Stimulated activated CD8-positive, alpha-beta memory T cell treated with anti-CD3 and anti-CD28 coated beads, Interleukin-7, amount 100 ng/mL, for 4 hours (primary cell): Measurements from ENCODE around the gene MARVELD2.
"Not testable (repeated sequence)": the region's sequence is repeated elsewhere in the genome, so short reads cannot be mapped to it uniquely, and the experiment has no call there.

ENCODE experiments used
- DNase-seq, 2 donors: peaks; one replicate each; pipeline ENCODE4 v3.0.0-alpha.2; 2020; ENCODE audit warnings: low read depth in 2 of 2

The MARVELD2 gene

DNA sequence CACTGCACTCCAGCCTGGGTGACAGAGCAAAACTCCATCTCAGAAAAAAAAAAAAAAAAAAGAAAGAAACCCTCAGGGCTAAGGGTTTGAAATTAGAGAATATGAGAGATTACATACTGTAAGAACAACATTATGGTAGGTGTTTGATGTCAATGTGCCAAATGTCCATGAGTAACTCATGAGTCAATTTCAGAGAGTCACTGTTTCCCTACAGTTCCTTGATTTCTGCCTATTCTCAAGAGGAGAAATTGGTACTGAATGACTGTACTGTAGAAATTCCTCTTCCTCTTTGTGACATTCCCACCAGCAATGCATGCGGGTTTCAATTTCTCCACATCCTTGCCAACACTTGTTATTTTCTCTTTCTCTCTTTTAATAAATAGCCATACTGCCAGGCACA is 35.2 kb downstream of the MARVELD2 start:
- no peak for DNase-seq

- not testable (repeated sequence) for DNase-seq
Observed at GRCh38 chr5:69450527-69450926, 35.6 kb downstream of the MARVELD2 start.

GRCh38 chr5:69451941-69452647 is 37.2 kb downstream of the MARVELD2 start:
- no peak for DNase-seq

DNA sequence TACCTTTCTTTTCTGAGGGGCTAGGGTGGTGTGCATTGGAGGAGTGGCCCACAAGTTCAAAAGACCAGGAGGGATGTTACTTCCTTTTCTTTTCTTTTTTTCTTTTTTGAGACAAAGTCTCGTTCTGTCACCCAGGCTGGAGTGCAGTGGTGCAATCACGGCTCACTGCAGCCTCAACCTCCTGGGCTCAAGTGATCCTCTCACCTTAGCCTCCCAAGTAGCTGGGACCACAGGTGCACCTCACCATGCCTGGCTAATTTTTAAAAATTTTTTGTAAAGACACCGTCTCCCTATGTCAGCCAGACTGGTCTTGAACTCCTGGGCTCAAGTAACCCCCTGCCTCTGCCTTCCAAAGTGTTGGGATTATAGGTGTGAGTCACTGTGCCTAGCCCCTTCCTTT is 38.6 kb downstream of the MARVELD2 start:
- not testable (repeated sequence) for DNase-seq

DNA sequence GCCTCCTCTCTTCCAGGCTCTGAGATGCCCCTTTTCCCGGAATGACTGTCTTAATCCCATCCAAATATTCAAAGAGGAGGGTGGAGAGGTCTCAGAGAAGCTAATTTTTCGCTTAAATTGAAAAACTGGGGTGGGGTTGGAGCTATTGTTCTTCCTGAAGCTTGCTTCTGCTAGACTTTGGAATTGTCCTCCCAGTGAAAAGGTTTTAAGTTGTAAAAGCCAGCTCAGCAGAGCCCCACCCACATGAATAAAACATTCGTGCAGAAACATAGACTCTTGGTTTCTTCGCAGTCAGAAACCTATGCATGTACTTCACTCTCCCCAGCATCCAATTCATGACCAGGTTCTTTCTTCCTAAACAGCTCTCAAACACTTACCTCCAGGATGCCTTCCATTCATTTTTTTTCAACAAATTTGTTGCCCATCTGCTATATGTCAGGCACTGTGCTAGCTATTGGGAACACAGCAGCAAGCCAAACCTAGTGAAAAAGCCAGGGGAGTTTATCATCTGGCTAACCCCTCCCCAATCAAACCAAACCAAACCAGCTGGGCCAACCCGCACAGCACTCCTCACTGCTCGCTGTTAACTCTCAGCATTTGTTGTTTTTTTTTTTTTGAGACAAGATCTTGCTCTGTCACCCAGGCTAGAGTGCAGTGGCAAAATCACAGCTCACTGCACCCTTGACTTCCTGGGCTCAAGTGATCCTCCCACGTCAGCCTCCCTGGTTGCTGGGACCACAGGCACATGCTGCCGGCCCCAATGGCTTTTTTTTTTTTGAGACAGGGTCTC is 39.7 kb downstream of the MARVELD2 start:
- DNase-seq: no peak

- not testable (repeated sequence) for DNase-seq
Observed at GRCh38 chr5:69455428-69455988, 40.6 kb downstream of the MARVELD2 start.

GRCh38 chr5:69462170-69462569 is 47.3 kb downstream of the MARVELD2 start:
- DNase-seq: no peak

GRCh38 chr5:69466375-69466774 is 51.5 kb downstream of the MARVELD2 start:
- not testable (repeated sequence) for DNase-seq

GRCh38 chr5:69467442-69468225 is 52.7 kb downstream of the MARVELD2 start:
- no peak for DNase-seq

- no peak for DNase-seq
Observed at GRCh38 chr5:69468631-69469030, 53.7 kb downstream of the MARVELD2 start.

GRCh38 chr5:69471516-69471915 is 56.6 kb downstream of the MARVELD2 start:
- not testable (repeated sequence) for DNase-seq

DNA sequence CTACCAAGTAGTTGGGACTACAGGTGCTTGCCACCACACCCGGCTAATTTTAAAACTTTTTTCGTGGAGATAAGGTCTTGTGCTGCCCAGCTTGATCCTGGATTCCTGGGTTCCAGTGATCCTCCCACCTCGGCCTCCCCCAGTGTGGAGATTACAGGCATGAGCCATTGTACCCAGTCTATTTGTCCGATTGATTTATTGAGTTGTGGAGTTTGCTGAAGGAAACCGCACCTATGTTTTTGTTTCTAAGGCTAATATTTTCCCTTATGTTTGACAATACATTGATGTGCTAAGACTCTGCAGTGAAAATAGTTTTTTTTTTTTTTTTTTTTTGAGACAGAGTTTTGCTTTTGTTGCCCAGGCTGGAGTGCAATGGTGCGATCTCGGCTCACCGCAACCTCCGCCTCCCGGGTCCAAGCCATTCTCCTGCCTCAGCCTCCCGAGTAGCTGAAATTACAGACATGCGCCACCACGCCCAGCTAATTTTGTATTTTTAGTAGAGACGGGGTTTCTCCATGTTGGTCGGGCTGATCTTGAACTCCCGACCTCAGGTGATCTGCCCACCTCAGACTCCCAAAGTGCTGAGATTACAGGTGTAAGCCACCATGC is 57.7 kb downstream of the MARVELD2 start:
- DNase-seq: not testable (repeated sequence)

DNA sequence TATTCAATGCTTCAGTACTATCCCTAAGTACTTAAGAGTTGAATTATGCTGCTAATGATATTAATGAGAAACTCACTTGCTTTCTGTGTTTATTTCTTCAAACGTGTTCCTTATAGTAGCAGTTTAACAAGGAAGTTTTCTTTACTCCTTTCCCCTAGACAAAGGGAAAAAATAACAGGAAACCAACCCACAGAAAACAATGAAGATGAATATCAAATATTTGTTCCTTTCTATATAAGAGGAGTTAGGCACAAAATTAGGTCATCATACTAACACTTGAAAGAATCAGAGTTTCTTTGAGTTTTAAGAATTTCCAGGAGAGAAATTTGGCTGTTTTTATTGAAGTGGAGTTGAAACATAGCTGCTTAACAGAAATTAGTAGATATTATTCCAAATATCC is 62.3 kb downstream of the MARVELD2 start:
- DNase-seq: no peak

DNA sequence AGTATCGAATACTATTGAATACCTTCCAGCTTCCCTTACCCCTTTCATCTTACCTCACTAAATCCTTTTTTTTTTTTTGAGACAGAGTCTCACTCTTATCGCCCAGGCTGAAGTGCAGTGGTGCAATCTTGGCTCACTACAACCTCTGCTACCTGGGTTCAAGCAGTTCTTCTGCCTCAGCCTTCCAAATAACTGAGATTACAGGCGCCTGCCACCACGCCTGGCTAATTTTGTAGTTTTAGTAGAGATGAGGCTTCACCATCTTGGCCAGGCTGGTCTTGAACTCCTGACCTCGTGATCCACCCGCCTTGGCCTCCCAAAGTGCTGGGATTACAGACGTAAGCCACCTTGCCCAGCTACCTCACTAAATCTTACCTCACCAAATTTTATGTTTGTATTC is 63.4 kb downstream of the MARVELD2 start:
- not testable (repeated sequence) for DNase-seq

DNA sequence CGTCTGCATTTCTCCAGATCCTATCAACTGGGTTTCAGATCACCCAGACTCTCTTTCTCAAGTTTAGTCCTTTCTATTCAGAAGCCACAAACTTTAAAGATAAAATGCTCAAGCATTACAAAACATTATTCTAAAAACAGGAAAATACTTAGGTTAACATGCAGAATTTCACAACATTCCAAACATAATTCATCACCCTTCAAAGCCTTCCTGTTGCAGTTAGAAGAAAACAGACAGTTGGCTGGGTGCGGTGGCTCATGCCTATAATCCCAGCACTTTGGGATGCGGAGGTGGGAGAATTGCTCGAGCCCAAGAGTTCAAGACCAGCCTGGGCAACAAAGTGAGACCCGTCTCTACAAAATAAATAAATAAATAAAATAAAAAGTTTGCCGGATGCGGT is 70.0 kb downstream of the MARVELD2 start:
- no peak for DNase-seq

GRCh38 chr5:69485471-69485870 is 70.6 kb downstream of the MARVELD2 start:
- no peak for DNase-seq

DNA sequence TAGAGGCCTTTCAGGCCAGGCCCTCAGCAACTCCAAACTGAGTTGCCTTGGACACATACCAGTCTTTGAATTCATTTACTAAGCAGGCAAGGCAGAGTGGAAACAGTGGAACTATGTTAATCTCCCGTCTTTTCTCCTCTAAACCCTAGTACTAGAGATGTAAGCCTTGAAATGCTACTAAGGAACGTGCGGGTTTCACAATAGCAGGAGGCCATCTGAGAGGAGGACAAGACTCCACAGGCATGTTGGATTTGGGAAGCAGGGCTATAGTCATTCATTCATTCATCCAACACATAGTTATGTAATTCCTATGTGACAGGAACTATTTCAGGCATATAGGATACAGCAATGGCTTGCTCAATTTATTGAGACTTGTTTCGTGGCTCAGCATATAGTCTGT is 74.3 kb downstream of the MARVELD2 start:
- DNase-seq: no peak

GRCh38 chr5:69491027-69491426 is 76.1 kb downstream of the MARVELD2 start:
- no peak for DNase-seq

DNA sequence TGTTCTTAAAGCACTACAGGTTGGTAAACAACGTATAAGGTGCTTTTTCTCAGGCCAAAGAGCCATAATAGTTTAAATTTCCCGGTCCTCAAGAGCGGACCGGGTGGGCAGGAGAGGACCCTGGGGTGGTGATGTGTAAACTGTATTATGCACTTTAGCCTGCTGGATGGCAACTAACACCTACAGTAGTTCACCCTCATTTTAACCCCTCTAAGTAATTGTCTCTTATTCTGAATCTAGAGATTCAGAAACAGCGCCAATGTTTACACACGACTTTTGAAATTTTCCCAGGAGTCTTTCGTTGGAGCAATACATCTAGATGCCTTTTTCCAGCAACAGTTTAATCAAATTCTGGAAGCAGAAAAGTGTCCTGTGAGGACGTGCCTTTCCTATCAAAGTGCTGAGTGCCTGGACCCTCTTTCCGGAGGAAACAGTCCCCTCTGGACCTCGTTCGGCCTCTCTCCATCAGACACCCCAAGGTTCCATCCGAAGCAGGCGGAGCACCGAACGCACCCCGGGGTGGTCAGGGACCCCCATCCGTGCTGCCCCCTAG is 77.0 kb downstream of the MARVELD2 start:
- DNase-seq: no peak

GRCh38 chr5:69492391-69492922 is 77.5 kb downstream of the MARVELD2 start, which contains the start of gene OCLN:
Gene OCLN, plus strand, starts transcription at chr5:69492790. Its CDS starts 11,455 bp downstream, at chr5:69504245.
- DNase-seq: no peak

- no peak for DNase-seq
Observed at GRCh38 chr5:69492923-69493395, 78.0 kb downstream of the MARVELD2 start.
